NCI-H2107 treated with DMSO at 0.1 percent for 48 hours (cell line): Measurements from ENCODE around the gene PPP1CB.
"Not testable (repeated sequence)": the region's sequence is repeated elsewhere in the genome, so short reads cannot be mapped to it uniquely, and the experiment has no call there.

ENCODE experiments used
- DNase-seq: peaks from one replicate; lab custom pipeline; 2025; ENCODE audit not compliant: unreplicated experiment; lab: John Stamatoyannopoulos, UW

PPP1CB gene

GRCh38 chr2:28772351-28772750, 20.7 kb downstream of the PPP1CB start:
- no peak for DNase-seq

- no peak for DNase-seq
Observed at GRCh38 chr2:28776471-28776870, 24.8 kb downstream of the PPP1CB start.

- no peak for DNase-seq
Observed at GRCh38 chr2:28778392-28778791, 26.8 kb downstream of the PPP1CB start.

GRCh38 chr2:28779001-28779400, 27.4 kb downstream of the PPP1CB start:
- DNase-seq = no peak

- no peak for DNase-seq
Observed at GRCh38 chr2:28780496-28780895, 28.9 kb downstream of the PPP1CB start.

GRCh38 chr2:28782423-28782822, 30.8 kb downstream of the PPP1CB start:
- no peak for DNase-seq

- not testable (repeated sequence) for DNase-seq
Observed at GRCh38 chr2:28784570-28784969, 32.9 kb downstream of the PPP1CB start.

- DNase-seq = no peak
Observed at GRCh38 chr2:28796620-28797019, 45.0 kb downstream of the PPP1CB start.

GRCh38 chr2:28801726-28802125, 50.1 kb downstream of the PPP1CB start:
- DNase-seq = no peak

GRCh38 chr2:28802975-28803429, 51.4 kb downstream of the PPP1CB start:
- no peak for DNase-seq

GRCh38 chr2:28809927-28810326, 58.3 kb downstream of the PPP1CB start:
- no peak for DNase-seq

GRCh38 chr2:28810384-28811285, 59.0 kb downstream of the PPP1CB start, which contains the start of gene SPDYA:
Gene SPDYA (plus strand): TSS chr2:28810834. CDS start chr2:28816015, 5,181 bp downstream.
- DNase-seq = peak; percentile 28

GRCh38 chr2:28818053-28818452, 66.4 kb downstream of the PPP1CB start:
- DNase-seq = no peak

- peak; percentile 47 for DNase-seq
Observed at GRCh38 chr2:28821295-28821958, 69.8 kb downstream of the PPP1CB start.

GRCh38 chr2:28822036-28822435, 70.4 kb downstream of the PPP1CB start:
- DNase-seq = no peak

GRCh38 chr2:28824207-28824606, 72.6 kb downstream of the PPP1CB start:
- DNase-seq = no peak

- no peak for DNase-seq
Observed at GRCh38 chr2:28824870-28825269, 73.2 kb downstream of the PPP1CB start.

- no peak for DNase-seq
Observed at GRCh38 chr2:28828382-28828781, 76.8 kb downstream of the PPP1CB start.

- no peak for DNase-seq
Observed at GRCh38 chr2:28833740-28834470, 82.3 kb downstream of the PPP1CB start.

- no peak for DNase-seq
Observed at GRCh38 chr2:28835781-28836180, 84.2 kb downstream of the PPP1CB start.

GRCh38 chr2:28838971-28839370, 87.3 kb downstream of the PPP1CB start:
- no peak for DNase-seq
